DMS79 (cell line): ENCODE measurements around the gene PFAS.

Source experiments
- DNase-seq: peaks from one replicate; lab custom pipeline; 2025; lab: John Stamatoyannopoulos, UW

The PFAS gene

DNA sequence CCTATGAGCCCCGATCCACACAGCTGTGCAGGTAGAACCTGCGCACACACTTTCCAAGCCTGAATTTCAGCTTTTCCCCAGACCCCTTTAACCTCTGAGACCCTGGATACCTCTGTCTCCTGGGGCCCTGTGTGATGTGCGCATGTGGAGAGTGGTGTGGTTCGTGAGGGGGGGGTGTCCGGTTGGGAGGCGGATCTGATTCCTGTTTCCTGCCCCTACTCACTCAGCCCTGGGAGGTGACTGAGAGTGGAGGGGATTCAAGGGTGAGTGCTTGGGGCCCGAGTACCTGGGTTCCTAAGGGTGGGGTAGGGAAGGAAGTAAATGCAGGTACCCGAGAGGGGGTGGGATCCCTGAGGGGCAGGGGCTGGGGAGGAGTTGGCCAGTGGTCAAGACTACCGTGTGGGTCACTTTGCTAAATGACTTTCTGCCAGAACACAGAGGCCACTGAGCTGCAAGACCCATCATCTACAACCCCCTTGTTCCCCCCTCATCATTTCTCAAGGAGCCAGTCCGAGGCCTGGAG, 61.6 kb downstream of the PFAS start:
- DNase-seq, result no peak

DNA sequence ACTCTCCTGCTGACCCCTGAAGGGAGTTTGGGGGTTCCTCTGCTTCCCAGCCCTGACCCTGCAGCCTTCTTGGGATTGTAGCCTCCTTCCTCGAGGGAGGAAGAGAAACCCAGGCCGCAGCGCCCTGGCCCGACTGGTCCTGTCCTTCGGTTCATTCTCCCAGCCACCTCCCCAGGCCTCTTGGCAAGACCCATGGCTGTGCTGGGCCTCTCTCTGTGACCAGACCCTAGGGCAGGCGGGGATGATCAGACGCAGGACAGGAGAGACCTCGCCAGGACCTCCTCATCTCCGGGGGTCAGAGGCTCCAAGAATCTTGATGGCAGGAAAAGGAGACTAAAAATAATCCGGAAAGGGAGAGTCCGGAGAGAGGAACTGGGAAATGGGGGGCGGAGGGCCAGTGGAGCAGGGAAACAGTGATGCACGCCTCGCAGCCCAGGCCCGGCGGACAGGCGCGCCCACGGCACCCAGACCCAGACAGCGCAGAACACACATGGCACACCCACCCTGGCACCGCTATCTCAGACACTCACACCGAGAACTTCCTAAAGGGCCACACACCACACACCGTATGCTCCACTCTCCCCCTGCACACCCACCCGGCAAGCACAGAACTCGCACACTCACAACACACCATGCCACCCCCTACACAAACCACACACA, 62.2 kb downstream of the PFAS start:
- no peak for DNase-seq

DNA sequence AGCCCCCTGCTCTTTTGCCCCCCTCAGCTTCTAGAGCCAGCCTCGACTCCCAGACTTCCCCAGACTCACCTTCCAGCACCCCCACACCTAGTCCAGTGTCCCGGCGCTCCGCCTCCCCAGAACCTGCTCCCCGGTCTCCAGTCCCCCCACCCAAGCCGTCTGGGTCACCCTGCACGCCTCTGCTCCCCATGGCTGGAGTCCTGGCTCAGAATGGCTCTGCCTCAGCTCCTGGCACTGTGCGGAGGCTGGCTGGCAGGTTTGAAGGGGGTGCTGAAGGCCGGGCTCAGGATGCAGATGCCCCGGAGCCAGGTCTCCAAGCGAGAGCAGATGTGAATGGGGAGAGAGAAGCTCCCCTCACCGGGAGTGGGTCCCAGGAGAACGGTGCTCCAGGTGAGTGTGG, 63.2 kb downstream of the PFAS start:
- no peak for DNase-seq

DNA sequence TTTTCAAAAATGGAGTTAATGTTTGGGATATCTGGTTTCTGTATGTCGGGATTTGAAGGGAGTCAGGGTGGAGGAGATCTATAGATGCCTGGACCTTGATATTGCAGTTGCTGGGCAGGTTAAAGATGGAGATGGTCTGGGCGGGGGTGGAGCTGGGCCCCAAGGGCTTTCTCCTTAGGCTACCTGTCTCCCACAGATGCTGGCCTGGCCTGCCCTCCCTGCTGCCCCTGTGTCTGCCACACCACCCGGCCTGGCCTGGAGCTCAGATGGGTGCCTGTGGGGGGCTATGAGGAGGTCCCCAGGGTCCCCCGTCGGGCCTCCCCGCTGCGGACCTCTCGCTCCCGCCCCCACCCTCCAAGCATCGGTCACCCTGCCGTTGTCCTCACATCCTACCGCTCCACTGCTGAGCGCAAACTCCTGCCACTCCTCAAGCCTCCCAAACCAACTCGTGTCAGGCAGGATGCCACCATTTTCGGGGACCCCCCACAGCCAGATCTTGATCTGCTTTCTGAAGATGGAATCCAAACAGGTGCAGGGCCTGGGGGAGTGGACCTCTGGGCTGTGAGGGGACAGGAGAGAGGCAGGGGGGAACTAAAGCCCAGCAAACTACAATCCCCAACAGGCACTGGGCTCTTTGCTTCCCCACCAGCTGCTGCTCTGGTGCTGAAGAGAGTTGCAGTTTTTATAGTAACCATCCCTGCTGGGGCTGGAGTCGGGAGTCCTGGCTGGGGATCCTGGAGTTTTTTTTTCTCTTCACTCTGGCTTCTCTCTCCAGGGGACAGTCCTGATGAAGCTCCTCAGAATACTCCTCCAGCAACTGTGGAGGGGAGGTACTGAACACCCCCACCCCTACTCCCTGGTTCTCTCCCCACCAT, 63.9 kb downstream of the PFAS start:
- DNase-seq, result no peak

DNA sequence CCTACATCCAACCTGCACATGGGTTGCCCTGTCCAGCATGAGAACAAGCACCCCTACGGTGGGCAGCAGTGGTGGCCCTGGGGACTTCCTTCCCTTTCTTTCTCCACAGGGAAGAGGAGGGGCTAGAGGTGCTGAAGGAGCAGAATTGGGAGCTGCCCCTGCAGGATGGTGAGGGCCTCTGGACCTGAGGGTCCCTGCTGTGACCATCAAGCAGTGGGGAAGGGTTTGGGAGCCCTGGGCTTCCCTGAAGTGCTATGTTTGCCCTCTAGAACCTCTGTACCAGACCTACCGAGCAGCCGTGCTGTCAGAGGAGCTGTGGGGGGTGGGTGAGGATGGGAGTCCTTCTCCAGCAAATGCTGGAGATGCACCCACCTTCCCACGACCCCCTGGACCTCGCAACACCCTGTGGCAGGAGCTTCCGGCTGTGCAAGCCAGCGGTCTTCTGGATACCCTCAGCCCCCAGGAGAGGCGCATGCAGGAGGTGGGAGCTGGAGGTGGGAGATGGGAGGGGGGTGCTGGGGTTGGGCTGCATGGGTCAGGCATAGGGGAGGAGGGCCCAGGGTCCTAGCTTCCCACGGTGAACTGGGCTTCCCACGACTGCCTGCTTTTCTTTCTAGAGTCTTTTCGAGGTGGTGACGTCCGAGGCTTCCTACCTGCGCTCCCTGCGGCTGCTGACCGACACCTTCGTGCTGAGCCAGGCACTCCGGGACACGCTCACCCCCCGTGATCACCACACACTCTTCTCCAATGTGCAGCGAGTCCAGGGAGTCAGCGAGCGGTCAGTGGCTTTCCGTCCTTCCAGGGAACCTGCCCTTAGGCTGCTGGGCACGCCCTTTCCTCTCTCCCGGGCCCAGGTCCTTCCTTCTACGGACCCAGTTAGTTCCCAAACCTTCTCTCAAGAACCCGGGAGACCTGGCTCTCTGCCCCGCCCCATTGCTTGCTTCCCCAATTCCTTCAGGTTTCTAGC, 66.0 kb downstream of the PFAS start:
- no peak for DNase-seq

DNA sequence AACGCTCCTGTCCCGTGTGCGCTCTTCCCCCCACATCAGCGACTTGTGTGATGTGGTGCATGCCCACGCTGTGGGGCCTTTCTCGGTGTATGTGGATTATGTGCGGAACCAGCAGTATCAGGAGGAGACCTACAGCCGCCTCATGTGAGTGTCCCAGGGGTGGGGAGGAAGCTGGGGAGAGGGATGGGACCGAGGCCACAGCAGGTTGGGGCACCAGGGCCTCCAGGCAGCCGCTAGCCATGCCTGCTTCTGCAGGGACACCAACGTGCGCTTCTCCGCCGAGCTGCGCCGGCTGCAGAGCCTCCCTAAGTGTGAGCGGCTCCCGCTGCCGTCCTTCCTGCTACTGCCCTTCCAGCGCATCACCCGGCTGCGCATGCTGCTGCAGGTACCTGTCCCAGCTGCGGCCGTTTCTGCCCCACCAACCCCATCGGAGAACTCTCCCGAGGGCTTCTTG, 66.7 kb downstream of the PFAS start:
- DNase-seq, result no peak

DNA sequence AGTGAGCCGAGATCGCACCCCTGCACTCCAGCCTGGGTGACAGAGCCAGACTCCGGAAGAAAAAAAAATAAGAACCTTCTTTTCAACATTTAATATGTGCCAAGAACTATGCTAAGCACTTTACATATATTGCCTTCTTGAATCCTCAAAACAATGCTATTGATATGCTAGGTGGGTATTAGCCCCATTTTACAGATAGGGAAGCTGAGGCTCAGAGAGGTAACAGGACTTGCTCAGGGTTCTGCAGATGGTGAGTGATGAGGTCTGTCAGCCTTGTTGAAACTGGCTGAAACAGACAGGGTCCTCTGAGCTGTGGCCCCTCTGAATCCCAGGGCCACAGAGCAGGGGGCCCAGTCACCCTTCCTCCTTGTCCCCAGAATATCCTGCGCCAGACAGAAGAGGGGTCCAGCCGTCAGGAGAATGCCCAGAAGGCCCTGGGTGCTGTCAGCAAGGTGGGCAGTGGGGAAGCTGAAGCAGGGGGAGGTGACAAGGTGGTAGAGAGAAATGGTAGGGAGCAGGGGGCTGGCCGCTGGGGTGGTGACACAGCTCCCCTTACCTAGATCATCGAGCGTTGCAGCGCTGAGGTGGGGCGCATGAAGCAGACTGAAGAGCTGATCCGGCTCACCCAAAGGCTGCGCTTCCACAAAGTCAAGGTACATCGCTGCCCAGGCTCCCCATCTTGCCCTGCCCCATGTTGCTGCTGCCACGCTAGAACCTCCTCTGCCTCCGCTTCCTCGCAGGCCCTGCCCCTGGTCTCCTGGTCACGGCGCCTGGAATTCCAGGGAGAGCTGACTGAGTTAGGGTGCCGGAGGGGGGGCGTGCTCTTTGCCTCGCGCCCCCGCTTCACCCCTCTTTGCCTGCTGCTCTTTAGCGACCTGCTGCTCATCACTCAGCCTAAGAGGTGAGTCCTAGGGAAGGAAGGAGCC, 69.2 kb downstream of the PFAS start:
- no peak for DNase-seq
